A549 (cell line): ENCODE measurements around the gene RNU4-1.

Source experiments
- BHLHE40 ChIP-seq: IDR thresholded peaks from 2 replicates; pipeline ENCODE4 v1.6.1; 2012; ENCODE audit warnings: low read depth, low read length, inconsistent platforms
- CEBPB ChIP-seq, 2 experiments: fragments of >200 bp in 1 of 2; sonication (Bioruptor Twin) in 1 of 2; formaldehyde crosslinking in 1 of 2; IDR thresholded peaks; 2 replicates each; pipeline ENCODE4 v1.6.1; 2012 to 2016
- HOXB5 ChIP-seq: fragments of 250-450 bp; sonication (Bioruptor Pico); IDR thresholded peaks from 2 replicates; pipeline ENCODE4 v1.5.0; 2020; ENCODE audit warnings: mild to moderate bottlenecking, moderate library complexity
- JUN ChIP-seq, 2 experiments: fragments of >200 bp; sonication (Bioruptor Twin); formaldehyde crosslinking; IDR thresholded peaks; 2 replicates in 1 of 2; 3 replicates in 1 of 2; pipeline ENCODE4 v1.6.1; 2016 to 2017
- MAX ChIP-seq: IDR thresholded peaks from 2 replicates; pipeline ENCODE4 v1.6.1; 2012
- POLR2A ChIP-seq: IDR thresholded peaks from 2 replicates; pipeline ENCODE4 v1.6.1; 2012; ENCODE audit warnings: mild to moderate bottlenecking, low read length
- POLR2AphosphoS2 ChIP-seq: conservative IDR thresholded peaks from 2 replicates; pipeline ENCODE4 v1.6.1; 2012; ENCODE audit warnings: low read length, improper control_type of control experiment, inconsistent platforms
- RFX5 ChIP-seq: fragments of 450-650 bp; IDR thresholded peaks from 2 replicates; pipeline ENCODE4 v1.7.1; 2014; ENCODE audit warnings: antibody characterized with exemption, mild to moderate bottlenecking, moderate library complexity
- RNF2 ChIP-seq: fragments of 200-600 bp; sonication (generic); IDR thresholded peaks from 2 replicates; pipeline ENCODE4 v1.6.1; 2016; ENCODE audit warnings: low read depth, mild to moderate bottlenecking, antibody characterized with exemption, moderate library complexity, borderline replicate concordance
- ZFP36 ChIP-seq: fragments of 450-650 bp; IDR thresholded peaks from 2 replicates; pipeline ENCODE4 v1.6.1; 2014; ENCODE audit warnings: borderline replicate concordance; ENCODE audit not compliant: partially characterized antibody
- ZSCAN20 ChIP-seq: fragments of 250-450 bp; sonication (Bioruptor Pico); IDR thresholded peaks from 2 replicates; pipeline ENCODE4 v1.8.0; 2022; ENCODE audit warnings: mild to moderate bottlenecking, moderate library complexity
- TF ChIP-seq, protein P1 (sequence below): fragments of 150-350 bp; IDR thresholded peaks from 2 replicates; pipeline ENCODE4 v1.6.1; 2014; ENCODE audit warnings: low read depth, mild to moderate bottlenecking, low read length
- TF ChIP-seq, protein P2 (sequence below): fragments of >200 bp; sonication (Bioruptor Twin); formaldehyde crosslinking; IDR thresholded peaks from 3 replicates; pipeline ENCODE4 v1.5.1; 2016
- TF ChIP-seq, protein P3 (sequence below): fragments of 250-450 bp; sonication (Bioruptor Pico); IDR thresholded peaks from 2 replicates; pipeline ENCODE4 v1.5.0; 2021; ENCODE audit warnings: mild to moderate bottlenecking, moderate library complexity, borderline replicate concordance

DNA sequence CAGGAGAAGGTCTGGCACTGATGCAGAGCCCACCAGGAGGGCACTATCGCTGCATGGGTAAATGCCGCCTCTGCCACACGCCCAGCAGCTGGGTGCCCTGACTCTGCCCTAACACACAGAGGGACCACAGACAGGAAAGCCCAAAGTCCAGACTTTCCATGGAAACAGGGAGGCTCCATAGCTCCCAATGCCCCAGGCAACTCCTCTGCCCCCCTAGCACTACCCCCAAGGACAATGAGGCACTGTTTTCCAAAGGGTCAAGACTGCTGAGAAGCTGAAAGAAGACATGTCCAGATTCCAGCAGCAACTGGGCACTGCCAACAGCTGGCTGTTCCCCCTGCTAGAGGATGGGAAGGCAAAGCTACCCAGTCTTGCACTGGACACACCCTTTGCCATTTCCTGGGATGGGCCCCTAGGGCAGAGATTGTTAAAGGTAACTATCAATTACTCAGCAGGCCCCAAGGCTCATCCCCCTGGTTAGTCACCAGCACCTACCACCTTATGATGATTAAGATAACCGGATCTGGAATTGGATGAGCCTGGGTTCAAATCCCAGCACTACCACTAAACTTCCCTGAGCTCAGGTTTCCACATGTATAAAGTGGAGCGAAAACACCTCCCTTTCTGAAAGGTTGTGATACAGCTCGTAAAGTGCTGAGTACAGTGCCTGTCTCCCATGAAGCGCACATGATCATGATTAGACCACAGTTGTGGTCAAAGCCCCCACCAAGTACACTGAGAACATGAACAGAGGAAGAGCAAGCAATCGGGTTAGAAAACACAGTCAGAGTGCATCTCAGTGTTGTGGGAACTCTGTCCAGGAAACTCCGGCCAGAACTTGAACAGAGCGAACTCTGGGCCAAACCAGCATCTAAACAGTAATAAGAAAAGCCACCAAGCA lies 30.8 kb downstream of the RNU4-1 start:
- no peak for TF ChIP-seq RFX5
- TF ChIP-seq, protein P1, sequence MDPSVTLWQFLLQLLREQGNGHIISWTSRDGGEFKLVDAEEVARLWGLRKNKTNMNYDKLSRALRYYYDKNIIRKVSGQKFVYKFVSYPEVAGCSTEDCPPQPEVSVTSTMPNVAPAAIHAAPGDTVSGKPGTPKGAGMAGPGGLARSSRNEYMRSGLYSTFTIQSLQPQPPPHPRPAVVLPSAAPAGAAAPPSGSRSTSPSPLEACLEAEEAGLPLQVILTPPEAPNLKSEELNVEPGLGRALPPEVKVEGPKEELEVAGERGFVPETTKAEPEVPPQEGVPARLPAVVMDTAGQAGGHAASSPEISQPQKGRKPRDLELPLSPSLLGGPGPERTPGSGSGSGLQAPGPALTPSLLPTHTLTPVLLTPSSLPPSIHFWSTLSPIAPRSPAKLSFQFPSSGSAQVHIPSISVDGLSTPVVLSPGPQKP: no peak
- TF ChIP-seq, protein P2, sequence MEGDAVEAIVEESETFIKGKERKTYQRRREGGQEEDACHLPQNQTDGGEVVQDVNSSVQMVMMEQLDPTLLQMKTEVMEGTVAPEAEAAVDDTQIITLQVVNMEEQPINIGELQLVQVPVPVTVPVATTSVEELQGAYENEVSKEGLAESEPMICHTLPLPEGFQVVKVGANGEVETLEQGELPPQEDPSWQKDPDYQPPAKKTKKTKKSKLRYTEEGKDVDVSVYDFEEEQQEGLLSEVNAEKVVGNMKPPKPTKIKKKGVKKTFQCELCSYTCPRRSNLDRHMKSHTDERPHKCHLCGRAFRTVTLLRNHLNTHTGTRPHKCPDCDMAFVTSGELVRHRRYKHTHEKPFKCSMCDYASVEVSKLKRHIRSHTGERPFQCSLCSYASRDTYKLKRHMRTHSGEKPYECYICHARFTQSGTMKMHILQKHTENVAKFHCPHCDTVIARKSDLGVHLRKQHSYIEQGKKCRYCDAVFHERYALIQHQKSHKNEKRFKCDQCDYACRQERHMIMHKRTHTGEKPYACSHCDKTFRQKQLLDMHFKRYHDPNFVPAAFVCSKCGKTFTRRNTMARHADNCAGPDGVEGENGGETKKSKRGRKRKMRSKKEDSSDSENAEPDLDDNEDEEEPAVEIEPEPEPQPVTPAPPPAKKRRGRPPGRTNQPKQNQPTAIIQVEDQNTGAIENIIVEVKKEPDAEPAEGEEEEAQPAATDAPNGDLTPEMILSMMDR: no peak
- TF ChIP-seq POLR2AphosphoS2: no peak
- TF ChIP-seq, protein P3, sequence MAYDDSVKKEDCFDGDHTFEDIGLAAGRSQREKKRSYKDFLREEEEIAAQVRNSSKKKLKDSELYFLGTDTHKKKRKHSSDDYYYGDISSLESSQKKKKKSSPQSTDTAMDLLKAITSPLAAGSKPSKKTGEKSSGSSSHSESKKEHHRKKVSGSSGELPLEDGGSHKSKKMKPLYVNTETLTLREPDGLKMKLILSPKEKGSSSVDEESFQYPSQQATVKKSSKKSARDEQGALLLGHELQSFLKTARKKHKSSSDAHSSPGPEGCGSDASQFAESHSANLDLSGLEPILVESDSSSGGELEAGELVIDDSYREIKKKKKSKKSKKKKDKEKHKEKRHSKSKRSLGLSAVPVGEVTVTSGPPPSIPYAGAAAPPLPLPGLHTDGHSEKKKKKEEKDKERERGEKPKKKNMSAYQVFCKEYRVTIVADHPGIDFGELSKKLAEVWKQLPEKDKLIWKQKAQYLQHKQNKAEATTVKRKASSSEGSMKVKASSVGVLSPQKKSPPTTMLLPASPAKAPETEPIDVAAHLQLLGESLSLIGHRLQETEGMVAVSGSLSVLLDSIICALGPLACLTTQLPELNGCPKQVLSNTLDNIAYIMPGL (CRISPR knock-in tag): no peak
- no peak; the same call in 1 of the 2 replicates for TF ChIP-seq MAX
- no peak for TF ChIP-seq POLR2A
- no peak for TF ChIP-seq HOXB5 (CRISPR knock-in tag)
- TF ChIP-seq RNF2: no peak
- TF ChIP-seq BHLHE40: no peak
- no peak for TF ChIP-seq JUN (IDR thresholded peaks at IDR 0.05)
- TF ChIP-seq ZFP36: no peak
- no peak for TF ChIP-seq CEBPB (IDR thresholded peaks at IDR 0.05)
- TF ChIP-seq ZSCAN20 (CRISPR knock-in tag): no peak
